Activated CD8-positive, alpha-beta T cell treated with anti-CD3 and anti-CD28 coated beads, Interleukin-2, amount 10 ng/mL, durations not matched to agents 7 days and 5 days (primary cell): ENCODE results near the gene WIPF3. TPM values are rescaled to one million over a fixed set of nuclear protein-coding genes. Genes with fewer than 3 reads are reported as not detected.

Experiments
- ATAC-seq: fragments of 150-1000 bp; cut with Tn5 transposase; one replicate; pipeline ENCODE4 v1.10.0; 2021; ENCODE audit warnings: moderate library complexity
- CTCF ChIA-PET: fragments of 350-600 bp; sonication (Branson Sonifier 250); formaldehyde crosslinking; loops from one replicate; lab custom pipeline; 2021; ENCODE audit warnings: antibody characterized with exemption; lab: Charles Lee
- POLR2A ChIA-PET: fragments of 350-600 bp; sonication (Branson Sonifier 250); formaldehyde crosslinking; loops from one replicate; lab custom pipeline; 2021; ENCODE audit warnings: antibody characterized with exemption; lab: Charles Lee
- DNase-seq: peaks from one replicate; pipeline ENCODE4 v3.0.0-alpha.2; 2020
- H3K27ac Mint-ChIP-seq: one replicate; pipeline ENCODE4 v1.8.0; 2021; ENCODE audit warnings: mild to moderate bottlenecking, mixed read lengths
- H3K27me3 Mint-ChIP-seq: one replicate; pipeline ENCODE4 v1.8.0; 2021; ENCODE audit warnings: low read depth, mixed read lengths
- H3K36me3 Mint-ChIP-seq: one replicate; pipeline ENCODE4 v1.8.0; 2021; ENCODE audit warnings: low read depth, mixed read lengths
- H3K4me1 Mint-ChIP-seq: one replicate; pipeline ENCODE4 v1.8.0; 2021; ENCODE audit warnings: low read depth, mixed read lengths
- H3K4me3 Mint-ChIP-seq: one replicate; pipeline ENCODE4 v1.8.0; 2021; ENCODE audit warnings: mild to moderate bottlenecking, mixed read lengths
- H3K9me3 Mint-ChIP-seq: one replicate; pipeline ENCODE4 v1.8.0; 2022; ENCODE audit warnings: mixed read lengths; ENCODE audit not compliant: insufficient read depth
- total RNA-seq, 2 experiments: library from RNA; stranded (reverse); gene quantifications; one replicate each; pipeline ENCODE4 v1.2.3, GENCODE V29; 2021

WIPF3 gene
- total RNA-seq, 2 experiments from 2014 or later = not detected

DNA sequence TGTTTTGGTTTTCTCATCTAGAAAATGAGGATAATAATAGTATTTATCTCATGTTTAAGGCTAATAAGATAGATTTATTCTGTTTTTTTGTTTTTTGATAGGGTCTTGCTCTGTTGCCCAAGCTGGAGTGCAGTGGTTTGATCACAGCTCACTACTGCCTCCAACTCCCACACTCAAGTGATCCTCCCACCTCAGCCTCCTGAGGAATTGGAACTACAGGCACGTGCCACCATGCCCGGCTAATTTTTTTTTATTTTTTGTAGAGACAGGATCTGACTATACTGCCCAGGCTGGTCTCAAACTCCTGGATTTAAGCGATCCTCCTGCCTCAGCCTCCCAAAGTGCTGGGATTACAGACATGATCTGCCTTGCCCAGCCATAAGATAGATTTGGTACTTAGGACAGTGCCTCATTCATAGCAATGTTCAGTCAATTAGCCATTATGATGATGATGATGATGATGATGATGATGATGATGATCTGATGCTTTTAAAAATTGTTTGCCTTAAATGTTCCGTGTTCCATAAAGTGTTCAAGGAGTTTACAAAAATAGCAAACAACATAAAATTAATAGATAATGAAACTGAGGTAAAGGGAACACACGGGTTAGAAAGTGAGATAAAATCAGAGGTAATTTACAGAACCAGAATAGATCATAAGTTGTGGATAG, 4.6 kb downstream of the WIPF3 start:
- ChIA-PET CTCF (no interaction called here), POLR2A (no interaction called here)
- DNase-seq (no peak), ATAC-seq (no peak)
- Mint-ChIP-seq H3K9me3 (no peaks in the 10 kb centered on the region), H3K4me1 (peaks cover 7% of the 10 kb centered on the region), H3K36me3 (no peaks in the 10 kb centered on the region), H3K4me3 (no peak overlapping the region), H3K27me3 (peaks cover 58% of the 10 kb centered on the region), H3K27ac (no peak overlapping the region)

DNA sequence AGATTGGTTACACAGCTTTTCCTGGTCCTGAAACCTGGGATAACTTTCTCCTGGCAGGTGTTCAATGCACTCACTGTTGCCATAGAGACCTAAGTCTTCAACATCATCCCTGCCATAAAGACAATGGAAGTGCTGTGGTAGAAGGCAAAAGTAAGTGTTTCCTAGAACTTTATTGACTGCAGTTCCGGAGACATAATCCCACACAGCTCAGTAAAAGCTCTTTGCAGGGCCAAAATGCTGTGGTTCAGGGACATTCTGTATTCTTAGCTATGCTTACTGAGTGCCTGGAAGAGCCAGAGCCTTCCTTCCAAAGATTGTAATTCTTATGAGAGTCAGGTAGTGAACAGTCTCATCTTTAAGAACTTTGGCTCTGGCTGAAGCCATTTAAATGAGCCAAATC, 5.3 kb downstream of the WIPF3 start:
- no peak for ATAC-seq
- H3K27me3 Mint-ChIP-seq = peaks cover 57% of the 10 kb centered on the region
- CTCF ChIA-PET = no interaction called here

DNA sequence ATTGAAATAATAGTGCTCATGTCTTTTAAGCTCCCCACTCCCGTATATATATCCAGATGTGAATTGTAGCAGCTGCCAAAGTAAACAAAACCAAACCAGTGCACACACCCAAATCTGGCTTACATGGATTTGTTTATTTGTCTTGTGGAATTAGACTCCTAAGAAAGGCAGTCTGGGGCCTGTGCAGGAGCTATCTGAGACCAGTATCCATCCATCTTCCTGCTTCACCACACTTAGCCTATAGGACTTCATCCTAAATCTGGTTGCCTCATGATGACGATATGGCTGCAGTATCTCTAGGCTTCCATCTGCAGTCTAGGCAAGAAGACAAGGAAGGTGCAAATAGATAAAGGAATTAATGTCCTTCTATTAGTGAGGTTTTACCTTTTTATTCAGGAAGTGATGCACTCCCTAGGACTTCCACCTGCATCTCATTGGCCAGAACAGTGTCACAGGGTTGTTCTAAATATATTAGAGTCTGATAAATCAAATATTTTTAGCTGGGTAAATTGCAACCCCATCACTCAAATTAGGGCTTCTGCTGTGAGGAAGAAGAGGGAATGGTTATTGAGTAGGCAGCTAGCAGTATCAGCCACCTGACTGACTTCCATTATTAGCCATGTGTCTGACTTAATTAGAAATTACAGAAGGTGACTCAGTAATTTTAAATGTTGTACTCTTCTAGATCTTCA, 6.0 kb downstream of the WIPF3 start:
- H3K27me3 Mint-ChIP-seq = peaks cover 54% of the 10 kb centered on the region
- no peak for DNase-seq
- H3K36me3 Mint-ChIP-seq = no peaks in the 10 kb centered on the region
- no peak for ATAC-seq
- H3K4me1 Mint-ChIP-seq = peaks cover 5% of the 10 kb centered on the region
- ChIA-PET CTCF (no interaction called here), POLR2A (no interaction called here)
- no peak overlapping the region for H3K4me3 Mint-ChIP-seq
- no peak overlapping the region for H3K27ac Mint-ChIP-seq
- no peaks in the 10 kb centered on the region for H3K9me3 Mint-ChIP-seq

More for the DNA sequence above, 5.3 kb downstream of the WIPF3 start:
- no peaks in the 10 kb centered on the region for H3K9me3 Mint-ChIP-seq
- H3K4me1 Mint-ChIP-seq = peaks cover 7% of the 10 kb centered on the region
- H3K4me3 Mint-ChIP-seq = no peak overlapping the region
- no peak overlapping the region for H3K27ac Mint-ChIP-seq
- DNase-seq = no peak
- POLR2A ChIA-PET = no interaction called here
- no peaks in the 10 kb centered on the region for H3K36me3 Mint-ChIP-seq

DNA sequence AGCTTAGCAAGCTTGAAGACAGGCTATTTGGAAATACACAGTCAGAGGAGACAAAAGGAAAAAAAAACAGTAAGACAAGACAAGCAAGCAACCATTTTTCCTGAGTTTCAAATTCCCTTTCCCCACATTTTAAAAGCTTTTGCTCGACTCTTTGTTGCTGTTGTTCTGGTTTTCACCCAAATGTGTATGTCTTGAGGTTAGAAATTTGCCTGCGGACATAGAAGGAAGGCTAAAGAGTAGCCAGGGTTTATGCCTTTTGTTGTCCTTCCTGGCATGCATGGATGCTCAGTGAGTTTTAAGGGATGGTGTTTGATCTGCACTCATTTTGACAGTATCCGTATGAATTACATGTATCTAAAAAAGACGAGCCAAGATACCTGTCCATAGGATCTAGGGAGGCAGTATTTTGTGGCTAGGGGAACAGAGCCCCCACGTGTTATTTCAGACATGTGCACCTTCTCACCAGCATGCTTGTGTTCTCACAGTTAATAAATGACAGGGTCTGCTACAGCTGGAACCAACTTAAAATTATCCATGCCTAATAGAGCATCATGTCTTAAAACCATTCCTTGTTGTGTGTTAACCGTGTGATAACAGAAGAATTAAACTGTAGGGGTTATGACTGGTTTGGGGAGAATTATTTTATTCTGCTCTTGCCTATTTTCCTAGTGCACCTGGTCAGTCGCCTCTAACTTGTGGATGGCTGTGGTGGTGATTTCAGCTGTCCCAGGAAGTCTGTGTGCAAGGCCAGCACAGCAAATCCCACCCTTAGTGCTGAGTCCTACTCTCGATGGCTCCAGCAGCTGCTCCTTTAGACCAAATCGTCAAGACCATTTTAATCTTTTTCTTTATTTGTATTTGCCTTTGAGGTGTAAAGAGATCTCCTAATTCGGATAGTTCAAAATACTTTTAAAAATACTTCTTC, 9.1 kb downstream of the WIPF3 start:
- H3K4me1 Mint-ChIP-seq = no peaks in the 10 kb centered on the region
- H3K27me3 Mint-ChIP-seq = peaks cover 36% of the 10 kb centered on the region
- H3K36me3 Mint-ChIP-seq = no peaks in the 10 kb centered on the region
- ChIA-PET POLR2A (no interaction called here), CTCF (interaction anchor here (1.0 kb wide), 1 partner anchor 23 kb away, joined by 3 read pairs; no protein-coding TSS in a partner anchor)
- ATAC-seq (no peak), DNase-seq (no peak)
- H3K9me3 Mint-ChIP-seq = no peaks in the 10 kb centered on the region
- no peak overlapping the region for H3K4me3 Mint-ChIP-seq
- no peak overlapping the region for H3K27ac Mint-ChIP-seq

DNA sequence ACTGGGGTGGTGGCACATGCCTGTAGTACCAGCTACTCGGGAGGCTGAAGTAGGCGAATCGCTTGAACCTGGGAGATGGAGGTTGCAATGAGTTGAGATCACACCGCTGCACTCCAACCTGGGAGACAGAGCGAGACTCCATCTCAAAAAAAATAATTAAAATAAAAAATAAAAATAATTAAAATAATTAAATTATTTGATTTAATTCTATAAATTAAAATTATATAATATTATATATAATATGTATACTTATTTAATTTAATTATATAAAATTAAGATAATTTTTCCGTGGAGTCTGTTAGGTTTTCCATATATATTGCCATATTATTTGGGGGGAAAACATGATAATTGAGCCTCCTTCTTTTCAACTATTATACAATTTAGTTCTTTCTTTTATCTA, 12.0 kb downstream of the WIPF3 start:
- Mint-ChIP-seq H3K4me3 (no peak overlapping the region), H3K9me3 (no peaks in the 10 kb centered on the region), H3K27me3 (peaks cover 30% of the 10 kb centered on the region), H3K4me1 (no peaks in the 10 kb centered on the region), H3K36me3 (no peaks in the 10 kb centered on the region), H3K27ac (no peak overlapping the region)
- ChIA-PET POLR2A (no interaction called here), CTCF (no interaction called here)
- ATAC-seq = no peak
- no peak for DNase-seq

DNA sequence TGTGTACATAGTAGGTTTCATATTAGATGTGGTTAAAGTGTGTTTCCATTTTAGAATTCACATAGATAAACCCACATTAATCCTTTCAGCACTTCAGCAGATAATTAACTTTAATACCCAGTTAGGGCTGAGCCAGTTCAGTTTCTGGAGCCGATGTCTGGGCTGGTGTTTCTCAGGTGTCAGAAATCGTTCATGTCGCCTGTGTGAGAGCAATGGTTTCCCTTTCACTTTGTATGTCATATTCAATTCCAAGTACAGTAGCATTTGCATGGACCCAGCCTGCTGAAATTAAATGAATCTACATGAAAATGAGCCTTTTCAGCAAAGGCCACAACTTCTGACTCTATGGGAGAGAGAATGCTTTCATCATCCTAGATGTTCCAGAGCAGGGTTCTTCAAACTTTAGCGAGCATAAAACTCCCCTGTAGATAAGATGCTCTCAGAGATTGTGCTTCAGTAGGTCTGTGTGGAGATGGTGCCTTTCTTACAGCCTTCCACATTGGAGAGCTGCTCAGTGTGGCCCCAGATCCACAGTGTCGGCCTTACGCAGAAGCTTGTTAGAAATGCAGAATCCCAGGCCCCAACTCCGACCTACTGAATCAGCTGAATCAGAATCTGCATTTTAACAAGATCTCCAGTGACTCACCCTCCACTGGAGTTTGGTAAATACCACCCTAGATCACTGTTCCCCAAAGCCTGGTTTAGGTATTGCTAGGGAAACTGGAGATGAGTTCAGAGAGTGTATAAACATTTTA, 19.6 kb downstream of the WIPF3 start:
- H3K36me3 Mint-ChIP-seq = no peaks in the 10 kb centered on the region
- ATAC-seq (no peak), DNase-seq (no peak)
- no peaks in the 10 kb centered on the region for H3K4me1 Mint-ChIP-seq
- no peak overlapping the region for H3K27ac Mint-ChIP-seq
- POLR2A ChIA-PET = no interaction called here
- H3K9me3 Mint-ChIP-seq = no peaks in the 10 kb centered on the region
- CTCF ChIA-PET = no interaction called here
- H3K27me3 Mint-ChIP-seq = peaks cover 6% of the 10 kb centered on the region
- H3K4me3 Mint-ChIP-seq = peak overlapping the region; percentile 24

DNA sequence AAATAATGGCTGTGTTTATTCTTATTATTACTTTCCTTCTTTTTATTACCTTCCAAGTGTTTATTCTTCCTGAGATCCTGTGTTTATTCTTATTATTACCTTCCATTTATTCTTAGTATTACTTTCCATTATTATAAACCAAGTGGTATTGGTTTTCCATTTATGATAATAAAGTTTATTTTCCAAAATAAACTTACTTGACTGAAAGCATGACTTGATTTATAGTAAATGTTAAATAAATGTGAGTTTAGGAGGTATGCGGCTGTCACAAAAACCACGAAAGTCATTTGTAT, 20.2 kb downstream of the WIPF3 start:
- H3K27me3 Mint-ChIP-seq = peaks cover 5% of the 10 kb centered on the region
- DNase-seq (no peak), ATAC-seq (no peak)
- no peaks in the 10 kb centered on the region for H3K36me3 Mint-ChIP-seq
- no peaks in the 10 kb centered on the region for H3K4me1 Mint-ChIP-seq
- H3K4me3 Mint-ChIP-seq = no peak overlapping the region
- no peak overlapping the region for H3K27ac Mint-ChIP-seq
- H3K9me3 Mint-ChIP-seq = no peaks in the 10 kb centered on the region
- CTCF ChIA-PET = no interaction called here
- POLR2A ChIA-PET = no interaction called here

DNA sequence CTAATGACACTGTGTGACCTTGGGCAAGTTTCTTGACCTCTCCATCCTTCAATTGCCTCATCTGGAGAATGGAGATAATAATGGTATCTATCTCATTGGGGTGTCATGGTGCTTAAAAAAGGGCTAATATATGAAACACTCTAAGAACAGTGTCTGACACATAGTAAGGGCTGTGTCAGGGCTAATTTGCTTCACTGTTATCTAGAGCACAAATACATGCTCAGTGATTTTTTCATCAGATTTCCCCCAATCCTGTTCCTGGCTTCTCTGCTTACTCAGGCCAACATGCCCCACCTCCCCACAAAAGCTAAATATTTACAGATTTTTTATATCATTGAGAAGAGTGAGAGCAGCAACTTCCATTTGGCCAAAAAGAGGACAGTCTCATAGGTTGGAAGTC, 20.6 kb downstream of the WIPF3 start:
- CTCF ChIA-PET = no interaction called here

DNA sequence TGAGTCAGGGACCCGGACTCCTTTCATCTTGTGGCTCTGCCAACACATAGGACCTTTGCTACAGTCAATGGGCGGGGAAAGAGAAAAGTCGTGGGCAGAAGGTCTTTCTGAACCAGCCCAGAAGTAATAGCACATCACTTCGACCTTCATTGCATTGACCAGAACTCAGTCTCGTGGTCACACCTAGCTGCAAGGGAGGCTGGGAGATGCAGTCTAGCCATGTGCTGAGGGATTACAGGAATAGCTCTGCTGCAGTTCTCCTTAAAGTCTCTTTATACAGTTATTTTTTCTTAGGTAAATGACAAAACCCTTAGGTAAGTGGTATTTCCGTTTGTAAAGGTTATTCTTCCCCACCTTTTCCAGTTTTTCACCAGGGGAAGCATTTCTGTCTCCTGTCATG, 25.4 kb downstream of the WIPF3 start:
- Mint-ChIP-seq H3K4me1 (no peaks in the 10 kb centered on the region), H3K9me3 (no peaks in the 10 kb centered on the region), H3K27ac (no peak overlapping the region), H3K27me3 (peaks cover 6% of the 10 kb centered on the region), H3K36me3 (no peaks in the 10 kb centered on the region), H3K4me3 (no peak overlapping the region)
- no peak for ATAC-seq
- no peak for DNase-seq
- ChIA-PET POLR2A (no interaction called here), CTCF (no interaction called here)

More for the DNA sequence above, 20.6 kb downstream of the WIPF3 start:
- POLR2A ChIA-PET = no interaction called here
- DNase-seq (no peak), ATAC-seq (no peak)
- peaks cover 2% of the 10 kb centered on the region for H3K27me3 Mint-ChIP-seq
- H3K4me1 Mint-ChIP-seq = no peaks in the 10 kb centered on the region
- no peak overlapping the region for H3K27ac Mint-ChIP-seq
- H3K9me3 Mint-ChIP-seq = no peaks in the 10 kb centered on the region
- no peak overlapping the region for H3K4me3 Mint-ChIP-seq
- H3K36me3 Mint-ChIP-seq = no peaks in the 10 kb centered on the region

DNA sequence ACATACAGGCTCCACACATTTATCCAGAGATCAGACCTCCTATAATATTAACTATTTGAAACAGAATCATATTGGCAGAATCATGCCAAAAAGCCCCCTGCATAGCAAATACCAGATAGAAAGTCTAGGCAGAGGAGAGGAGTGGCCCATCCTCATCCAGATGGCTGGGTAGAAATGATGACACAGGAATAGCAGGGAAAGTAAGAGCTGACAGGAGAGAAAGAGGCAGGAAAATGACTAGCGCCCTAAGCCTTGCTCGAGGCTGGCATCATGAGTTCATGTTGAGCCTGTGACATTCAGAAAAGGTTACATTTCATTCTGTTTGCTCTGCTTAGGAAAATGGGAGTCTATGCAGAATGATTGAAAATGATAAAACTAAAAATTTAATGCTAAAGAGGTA, 27.6 kb downstream of the WIPF3 start:
- ChIA-PET POLR2A (no interaction called here), CTCF (no interaction called here)
- no peaks in the 10 kb centered on the region for H3K4me1 Mint-ChIP-seq
- H3K9me3 Mint-ChIP-seq = no peaks in the 10 kb centered on the region
- H3K27ac Mint-ChIP-seq = no peak overlapping the region
- H3K36me3 Mint-ChIP-seq = no peaks in the 10 kb centered on the region
- ATAC-seq (no peak), DNase-seq (no peak)
- H3K4me3 Mint-ChIP-seq = no peak overlapping the region
- H3K27me3 Mint-ChIP-seq = peaks cover 6% of the 10 kb centered on the region

DNA sequence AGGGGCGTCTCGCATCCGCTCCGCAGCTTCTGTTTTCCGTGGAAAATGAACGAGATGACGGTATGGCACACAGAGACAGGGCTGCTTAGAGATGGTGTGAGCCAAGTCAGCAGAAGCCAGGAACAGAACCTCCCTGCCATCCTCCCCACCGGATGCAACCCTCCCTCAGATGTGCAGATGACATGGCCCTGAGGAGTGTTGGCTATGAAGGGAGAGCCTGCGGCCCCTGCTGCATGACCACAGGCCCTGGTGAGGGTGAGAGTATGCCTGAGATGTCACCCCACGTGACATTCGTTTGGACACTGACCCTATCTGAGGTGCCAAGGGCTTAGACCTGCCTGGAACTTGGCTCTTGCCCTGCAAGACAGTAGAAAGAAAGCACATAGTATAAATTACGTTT, 29.4 kb downstream of the WIPF3 start:
- ChIA-PET POLR2A (no interaction called here), CTCF (no interaction called here)
- Mint-ChIP-seq H3K27ac (no peak overlapping the region), H3K36me3 (no peaks in the 10 kb centered on the region), H3K9me3 (no peaks in the 10 kb centered on the region), H3K4me3 (no peak overlapping the region), H3K4me1 (no peaks in the 10 kb centered on the region), H3K27me3 (peaks cover 11% of the 10 kb centered on the region)
- ATAC-seq (no peak), DNase-seq (no peak)
